ENCODE measurements around the gene ECE1.
A peak's percentile ranks its signal among the peaks of the same experiment; 100 is the strongest.
"Not testable (repeated sequence)": the region's sequence is repeated elsewhere in the genome, so short reads cannot be mapped to it uniquely, and the experiment has no call there.

Gene ECE1

GRCh38 chr1:21175670-21176581 is 114.3 kb downstream of the ECE1 start:
- DNase-seq, result peak in 1 of 2 donors; percentile 39

GRCh38 chr1:21175324-21175669 is 115.0 kb downstream of the ECE1 start:
- DNase-seq, result peak; percentile 88

GRCh38 chr1:21174654-21175323 is 115.5 kb downstream of the ECE1 start:
- no peak for DNase-seq

- DNase-seq, result no peak
These were observed 116.0 kb downstream of the ECE1 start for GRCh38 chr1:21174230-21174629.

GRCh38 chr1:21173096-21173495 is 117.2 kb downstream of the ECE1 start:
- DNase-seq, result not testable (repeated sequence)

- DNase-seq, result not testable (repeated sequence)
These were observed 119.4 kb downstream of the ECE1 start for GRCh38 chr1:21170837-21171236.

GRCh38 chr1:21168444-21168843 is 121.8 kb downstream of the ECE1 start:
- no peak for DNase-seq

All from inflammatory macrophage (primary cell).